ENCODE data around the gene SLC31A2. TPM values are rescaled to one million over a fixed set of nuclear protein-coding genes. Genes with fewer than 3 reads are reported as not detected.

Gene SLC31A2
- total and polyA plus RNA-seq, 2 experiments from 2014 or later = 1.8 to 3.8 TPM

DNA sequence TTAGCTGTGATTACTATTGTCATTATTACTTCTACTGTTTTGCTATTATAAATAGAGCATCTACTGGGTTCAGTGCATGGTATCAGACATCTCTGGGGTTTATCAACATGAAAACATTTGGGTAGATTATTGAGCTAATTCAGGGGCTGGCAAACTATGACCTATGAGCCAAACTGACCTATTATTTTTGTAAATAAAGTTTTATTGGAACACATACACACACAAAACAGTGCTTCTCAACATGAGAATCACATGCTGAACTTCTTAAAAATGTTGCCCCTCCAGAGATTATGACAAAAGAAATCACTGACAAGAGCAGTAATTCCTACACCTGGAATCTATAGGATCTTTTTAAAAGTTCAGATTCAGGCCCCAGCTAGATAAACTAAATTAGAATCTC, 30.4 kb downstream of the SLC31A2 start:
- H2AFZ ChIP-seq = no peak overlapping the region
- Mint-ChIP-seq H3K4me1 (no peaks in the 10 kb centered on the region), H3K36me3 (ENCODE audit: low read depth) (peaks cover 39% of the 10 kb centered on the region), H3K27me3 (ENCODE audit: insufficient read depth, low read depth, poor library complexity) (peaks cover 1% of the 10 kb centered on the region), H3K9me3 (no peaks in the 10 kb centered on the region; the same call in 2 of the 3 replicates), H3K27ac (no peak overlapping the region), H3K4me3 (no peak overlapping the region)
- H3K4me3 ChIP-seq = no peak overlapping the region
- no peaks in the 10 kb centered on the region; the same call in 1 of the 2 replicates for H4K20me1 ChIP-seq (replicated peaks; ENCODE audit: insufficient read depth)
- no peaks in the 10 kb centered on the region for H3K9me2 ChIP-seq (ENCODE audit: insufficient read depth)
- no peaks in the 10 kb centered on the region for H3F3A ChIP-seq (replicated peaks; ENCODE audit: low read depth)
- DNase-seq (ENCODE audit: low spot score) (no peak), ATAC-seq (no peak)
- no peak overlapping the region for H3K27ac ChIP-seq (ENCODE audit: low read depth)
- H3K4me2 ChIP-seq = no peak overlapping the region
- no peaks in the 10 kb centered on the region for H3K27me3 ChIP-seq (ENCODE audit: insufficient read depth)
- peaks cover 19% of the 10 kb centered on the region for H3K36me3 ChIP-seq (ENCODE audit: insufficient read depth)
- no peaks in the 10 kb centered on the region for H3K79me2 ChIP-seq (replicated peaks; ENCODE audit: insufficient read depth)
- TF ChIP-seq, protein P1, sequence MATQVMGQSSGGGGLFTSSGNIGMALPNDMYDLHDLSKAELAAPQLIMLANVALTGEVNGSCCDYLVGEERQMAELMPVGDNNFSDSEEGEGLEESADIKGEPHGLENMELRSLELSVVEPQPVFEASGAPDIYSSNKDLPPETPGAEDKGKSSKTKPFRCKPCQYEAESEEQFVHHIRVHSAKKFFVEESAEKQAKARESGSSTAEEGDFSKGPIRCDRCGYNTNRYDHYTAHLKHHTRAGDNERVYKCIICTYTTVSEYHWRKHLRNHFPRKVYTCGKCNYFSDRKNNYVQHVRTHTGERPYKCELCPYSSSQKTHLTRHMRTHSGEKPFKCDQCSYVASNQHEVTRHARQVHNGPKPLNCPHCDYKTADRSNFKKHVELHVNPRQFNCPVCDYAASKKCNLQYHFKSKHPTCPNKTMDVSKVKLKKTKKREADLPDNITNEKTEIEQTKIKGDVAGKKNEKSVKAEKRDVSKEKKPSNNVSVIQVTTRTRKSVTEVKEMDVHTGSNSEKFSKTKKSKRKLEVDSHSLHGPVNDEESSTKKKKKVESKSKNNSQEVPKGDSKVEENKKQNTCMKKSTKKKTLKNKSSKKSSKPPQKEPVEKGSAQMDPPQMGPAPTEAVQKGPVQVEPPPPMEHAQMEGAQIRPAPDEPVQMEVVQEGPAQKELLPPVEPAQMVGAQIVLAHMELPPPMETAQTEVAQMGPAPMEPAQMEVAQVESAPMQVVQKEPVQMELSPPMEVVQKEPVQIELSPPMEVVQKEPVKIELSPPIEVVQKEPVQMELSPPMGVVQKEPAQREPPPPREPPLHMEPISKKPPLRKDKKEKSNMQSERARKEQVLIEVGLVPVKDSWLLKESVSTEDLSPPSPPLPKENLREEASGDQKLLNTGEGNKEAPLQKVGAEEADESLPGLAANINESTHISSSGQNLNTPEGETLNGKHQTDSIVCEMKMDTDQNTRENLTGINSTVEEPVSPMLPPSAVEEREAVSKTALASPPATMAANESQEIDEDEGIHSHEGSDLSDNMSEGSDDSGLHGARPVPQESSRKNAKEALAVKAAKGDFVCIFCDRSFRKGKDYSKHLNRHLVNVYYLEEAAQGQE (IDR thresholded peaks at IDR 0.05; ENCODE audit: unreplicated experiment) = no peak
- no peak for TF ChIP-seq ZNF114 (CRISPR knock-in tag; IDR thresholded peaks at IDR 0.05)
- TF ChIP-seq NANOG (IDR thresholded peaks at IDR 0.05; ENCODE audit: borderline replicate concordance) = no peak
- TF ChIP-seq, protein P2, sequence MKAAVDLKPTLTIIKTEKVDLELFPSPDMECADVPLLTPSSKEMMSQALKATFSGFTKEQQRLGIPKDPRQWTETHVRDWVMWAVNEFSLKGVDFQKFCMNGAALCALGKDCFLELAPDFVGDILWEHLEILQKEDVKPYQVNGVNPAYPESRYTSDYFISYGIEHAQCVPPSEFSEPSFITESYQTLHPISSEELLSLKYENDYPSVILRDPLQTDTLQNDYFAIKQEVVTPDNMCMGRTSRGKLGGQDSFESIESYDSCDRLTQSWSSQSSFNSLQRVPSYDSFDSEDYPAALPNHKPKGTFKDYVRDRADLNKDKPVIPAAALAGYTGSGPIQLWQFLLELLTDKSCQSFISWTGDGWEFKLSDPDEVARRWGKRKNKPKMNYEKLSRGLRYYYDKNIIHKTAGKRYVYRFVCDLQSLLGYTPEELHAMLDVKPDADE (IDR thresholded peaks at IDR 0.05) = no peak
- TF ChIP-seq POLR2AphosphoS5 (IDR thresholded peaks at IDR 0.05; ENCODE audit: low read depth) = no peak
- H3K4me1 ChIP-seq (ENCODE audit: insufficient read depth) = no peaks in the 10 kb centered on the region

DNA sequence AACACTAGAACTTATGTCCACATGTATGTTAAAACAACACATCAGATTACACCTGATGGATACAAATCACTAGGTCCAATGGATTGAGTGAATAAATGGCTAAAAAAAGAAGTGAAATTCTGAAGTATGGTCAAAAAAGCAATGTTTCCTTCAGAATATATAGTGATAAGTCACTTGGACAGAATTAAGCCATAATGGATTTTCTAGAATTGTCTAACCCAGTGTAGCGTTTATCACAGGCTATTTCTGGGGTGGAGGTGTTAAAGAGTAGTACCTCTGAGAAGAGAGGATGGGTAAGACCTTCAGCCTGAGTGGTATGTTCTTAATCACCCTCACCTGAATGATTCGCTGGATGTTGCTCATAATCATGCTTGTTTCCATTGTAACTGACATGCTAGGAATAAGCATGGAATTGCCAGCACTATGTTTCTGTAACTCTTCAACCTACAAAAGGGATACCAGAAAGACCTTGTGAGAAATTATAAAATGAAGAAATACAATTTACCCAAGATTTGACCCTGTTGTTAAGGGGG, 33.2 kb downstream of the SLC31A2 start:
- no peak overlapping the region for H3K27ac Mint-ChIP-seq
- Histone ChIP-seq H3K36me3 (ENCODE audit: insufficient read depth) (peaks cover 21% of the 10 kb centered on the region; the same call in 1 of the 2 replicates), H3K4me1 (ENCODE audit: insufficient read depth) (no peaks in the 10 kb centered on the region), H3K9me2 (ENCODE audit: insufficient read depth) (no peaks in the 10 kb centered on the region), H3K27ac (ENCODE audit: low read depth) (no peak overlapping the region), H3K4me2 (no peak overlapping the region), H4K20me1 (replicated peaks; ENCODE audit: insufficient read depth) (peaks cover 4% of the 10 kb centered on the region; the same call in 1 of the 2 replicates), H3K79me2 (replicated peaks; ENCODE audit: insufficient read depth) (no peaks in the 10 kb centered on the region), H3F3A (replicated peaks; ENCODE audit: low read depth) (no peaks in the 10 kb centered on the region), H3K27me3 (ENCODE audit: insufficient read depth) (no peaks in the 10 kb centered on the region), H2AFZ (no peak overlapping the region), H3K4me3 (no peak overlapping the region)
- H3K4me3 Mint-ChIP-seq = no peak overlapping the region
- peaks cover 1% of the 10 kb centered on the region for H3K27me3 Mint-ChIP-seq (ENCODE audit: insufficient read depth, low read depth, poor library complexity)
- DNase-seq (ENCODE audit: low spot score) (no peak), ATAC-seq (no peak)
- H3K4me1 Mint-ChIP-seq = no peaks in the 10 kb centered on the region
- H3K36me3 Mint-ChIP-seq (ENCODE audit: low read depth) = peaks cover 36% of the 10 kb centered on the region
- H3K9me3 Mint-ChIP-seq = no peaks in the 10 kb centered on the region; the same call in 2 of the 3 replicates
- TF ChIP-seq ZNF331 (CRISPR knock-in tag; IDR thresholded peaks at IDR 0.05; ENCODE audit: low read depth) (no peak), STAT1 (IDR thresholded peaks at IDR 0.05; ENCODE audit: unreplicated experiment) (no peak), NANOG (IDR thresholded peaks at IDR 0.05; ENCODE audit: borderline replicate concordance) (no peak), JUNB (IDR thresholded peaks at IDR 0.05; ENCODE audit: unreplicated experiment) (no peak), ZNF114 (CRISPR knock-in tag; IDR thresholded peaks at IDR 0.05) (no peak), CREB1 (CRISPR knock-in tag; IDR thresholded peaks at IDR 0.05; ENCODE audit: low read depth) (no peak)
- TF ChIP-seq, protein P2 (IDR thresholded peaks at IDR 0.05) = no peak
- TF ChIP-seq, protein P3, sequence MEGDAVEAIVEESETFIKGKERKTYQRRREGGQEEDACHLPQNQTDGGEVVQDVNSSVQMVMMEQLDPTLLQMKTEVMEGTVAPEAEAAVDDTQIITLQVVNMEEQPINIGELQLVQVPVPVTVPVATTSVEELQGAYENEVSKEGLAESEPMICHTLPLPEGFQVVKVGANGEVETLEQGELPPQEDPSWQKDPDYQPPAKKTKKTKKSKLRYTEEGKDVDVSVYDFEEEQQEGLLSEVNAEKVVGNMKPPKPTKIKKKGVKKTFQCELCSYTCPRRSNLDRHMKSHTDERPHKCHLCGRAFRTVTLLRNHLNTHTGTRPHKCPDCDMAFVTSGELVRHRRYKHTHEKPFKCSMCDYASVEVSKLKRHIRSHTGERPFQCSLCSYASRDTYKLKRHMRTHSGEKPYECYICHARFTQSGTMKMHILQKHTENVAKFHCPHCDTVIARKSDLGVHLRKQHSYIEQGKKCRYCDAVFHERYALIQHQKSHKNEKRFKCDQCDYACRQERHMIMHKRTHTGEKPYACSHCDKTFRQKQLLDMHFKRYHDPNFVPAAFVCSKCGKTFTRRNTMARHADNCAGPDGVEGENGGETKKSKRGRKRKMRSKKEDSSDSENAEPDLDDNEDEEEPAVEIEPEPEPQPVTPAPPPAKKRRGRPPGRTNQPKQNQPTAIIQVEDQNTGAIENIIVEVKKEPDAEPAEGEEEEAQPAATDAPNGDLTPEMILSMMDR (conservative IDR thresholded peaks at IDR 0.05; ENCODE audit: low read depth in 2 of 2) = no peak
- TF ChIP-seq, protein P1 (IDR thresholded peaks at IDR 0.05; ENCODE audit: unreplicated experiment) = no peak
